ENCODE measurements around the gene LRMDA.

DNA sequence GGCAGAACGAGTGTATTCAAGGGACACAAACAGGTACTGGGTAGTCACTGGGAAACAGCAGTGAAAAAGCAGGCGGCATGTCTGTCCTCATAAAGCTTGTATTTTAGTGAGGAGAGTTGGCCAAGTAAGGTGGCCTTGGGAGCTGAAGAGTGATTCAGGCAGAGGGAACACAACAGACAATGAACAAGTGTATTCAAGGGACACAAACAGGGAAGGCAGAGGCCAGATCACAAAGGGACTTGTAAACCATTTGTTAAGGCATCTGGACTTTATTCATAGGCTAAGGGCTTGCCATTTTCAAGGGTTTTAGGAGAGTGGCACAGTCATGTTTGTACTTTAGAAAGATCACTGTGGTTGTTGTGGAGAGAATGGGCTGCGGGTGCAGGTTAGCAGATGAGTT, 49.0 kb downstream of the LRMDA start:
- TF ChIP-seq, protein P1, sequence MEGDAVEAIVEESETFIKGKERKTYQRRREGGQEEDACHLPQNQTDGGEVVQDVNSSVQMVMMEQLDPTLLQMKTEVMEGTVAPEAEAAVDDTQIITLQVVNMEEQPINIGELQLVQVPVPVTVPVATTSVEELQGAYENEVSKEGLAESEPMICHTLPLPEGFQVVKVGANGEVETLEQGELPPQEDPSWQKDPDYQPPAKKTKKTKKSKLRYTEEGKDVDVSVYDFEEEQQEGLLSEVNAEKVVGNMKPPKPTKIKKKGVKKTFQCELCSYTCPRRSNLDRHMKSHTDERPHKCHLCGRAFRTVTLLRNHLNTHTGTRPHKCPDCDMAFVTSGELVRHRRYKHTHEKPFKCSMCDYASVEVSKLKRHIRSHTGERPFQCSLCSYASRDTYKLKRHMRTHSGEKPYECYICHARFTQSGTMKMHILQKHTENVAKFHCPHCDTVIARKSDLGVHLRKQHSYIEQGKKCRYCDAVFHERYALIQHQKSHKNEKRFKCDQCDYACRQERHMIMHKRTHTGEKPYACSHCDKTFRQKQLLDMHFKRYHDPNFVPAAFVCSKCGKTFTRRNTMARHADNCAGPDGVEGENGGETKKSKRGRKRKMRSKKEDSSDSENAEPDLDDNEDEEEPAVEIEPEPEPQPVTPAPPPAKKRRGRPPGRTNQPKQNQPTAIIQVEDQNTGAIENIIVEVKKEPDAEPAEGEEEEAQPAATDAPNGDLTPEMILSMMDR (IDR thresholded peaks at IDR 0.05): no peak
- TF ChIP-seq POLR2A (IDR thresholded peaks at IDR 0.05): no peak
